ENCODE data around the gene PABPC3.

Gene PABPC3

DNA sequence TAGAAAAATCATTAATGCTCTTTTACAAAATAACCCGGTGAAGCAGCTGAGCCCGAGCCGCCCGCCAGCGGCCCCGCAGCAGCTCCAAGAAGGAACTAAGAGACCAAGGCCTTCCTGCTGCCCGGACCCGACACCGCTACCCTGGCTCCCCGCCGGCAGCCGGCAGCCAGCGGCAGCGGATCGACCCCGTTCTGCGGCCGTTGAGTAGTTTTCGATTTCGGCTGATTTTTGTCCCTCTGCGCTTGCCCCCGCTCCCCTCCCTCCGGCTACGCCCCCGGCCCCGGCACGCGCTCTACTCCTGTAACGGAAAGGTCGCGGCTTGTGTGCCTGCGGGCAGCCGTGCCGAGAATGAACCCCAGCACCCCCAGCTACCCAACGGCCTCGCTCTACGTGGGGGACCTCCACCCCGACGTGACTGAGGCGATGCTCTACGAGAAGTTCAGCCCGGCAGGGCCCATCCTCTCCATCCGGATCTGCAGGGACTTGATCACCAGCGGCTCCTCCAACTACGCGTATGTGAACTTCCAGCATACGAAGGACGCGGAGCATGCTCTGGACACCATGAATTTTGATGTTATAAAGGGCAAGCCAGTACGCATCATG, at the start of gene PABPC3:
Gene PABPC3 (plus strand): TSS at position 286 of the 603 bp plus-strand sequence. CDS start 63 bp downstream, at position 349.
- DNase-seq = no peak

DNA sequence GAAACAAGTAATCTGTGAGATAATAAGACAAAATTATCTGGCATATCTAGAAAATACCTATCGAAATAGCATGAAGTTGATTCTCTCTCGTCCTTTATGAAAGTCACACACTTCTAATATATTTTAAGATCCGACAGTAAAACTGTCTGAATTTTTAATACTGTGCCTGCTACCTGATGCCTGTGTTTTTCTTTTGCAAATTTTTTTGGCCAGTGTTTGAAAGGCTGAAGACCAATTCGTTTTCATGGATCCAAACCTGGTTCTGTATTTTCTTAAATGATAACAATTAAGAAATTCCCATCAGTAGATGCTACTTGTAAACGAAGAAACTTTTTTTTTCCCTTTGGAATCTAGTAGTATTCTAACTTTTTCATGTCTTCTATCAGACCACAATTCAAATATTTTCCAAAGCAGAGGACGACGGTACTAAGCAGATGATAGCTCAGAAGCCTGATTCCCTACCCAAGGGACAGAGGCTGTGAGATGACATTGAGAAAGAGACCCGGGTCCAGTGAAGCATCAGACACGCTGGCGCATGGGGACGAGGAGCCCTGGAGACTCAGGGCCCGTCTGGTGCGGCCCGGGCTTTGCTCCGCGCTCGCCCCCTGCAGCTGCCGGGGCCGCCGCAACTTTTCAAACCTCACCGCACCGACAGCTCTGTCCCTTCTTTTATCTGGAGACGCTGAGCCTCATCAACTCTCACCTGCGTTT, 49.5 kb upstream of the PABPC3 start:
- peak; percentile 16 for DNase-seq

DNA sequence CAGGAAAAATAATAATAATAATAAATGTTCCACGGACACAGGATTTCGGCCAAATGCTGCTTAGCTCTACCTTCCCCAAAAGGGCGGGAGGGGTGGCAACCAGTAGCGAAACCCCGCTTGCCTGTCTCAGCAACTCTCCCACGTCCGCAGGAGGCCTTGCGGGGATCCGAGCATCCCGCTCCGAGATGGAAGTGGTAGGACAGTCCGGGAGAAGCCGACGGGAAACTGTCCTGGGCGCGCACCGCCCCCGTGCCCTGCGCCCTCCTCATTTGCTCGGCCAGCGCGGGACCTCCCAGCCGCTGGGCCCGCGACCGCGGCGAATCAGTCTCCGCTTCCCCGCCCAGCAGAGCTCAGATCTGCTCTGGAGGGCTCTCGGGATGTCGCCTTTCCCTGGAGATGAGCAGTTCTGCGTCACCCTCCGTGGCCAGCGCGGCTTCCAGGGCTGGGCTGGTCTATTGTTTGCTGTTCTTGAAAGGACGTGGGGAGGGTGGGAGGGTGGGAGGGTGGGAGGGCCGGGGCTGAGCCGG, 48.9 kb upstream of the PABPC3 start:
- peak; percentile 23 for DNase-seq

DNA sequence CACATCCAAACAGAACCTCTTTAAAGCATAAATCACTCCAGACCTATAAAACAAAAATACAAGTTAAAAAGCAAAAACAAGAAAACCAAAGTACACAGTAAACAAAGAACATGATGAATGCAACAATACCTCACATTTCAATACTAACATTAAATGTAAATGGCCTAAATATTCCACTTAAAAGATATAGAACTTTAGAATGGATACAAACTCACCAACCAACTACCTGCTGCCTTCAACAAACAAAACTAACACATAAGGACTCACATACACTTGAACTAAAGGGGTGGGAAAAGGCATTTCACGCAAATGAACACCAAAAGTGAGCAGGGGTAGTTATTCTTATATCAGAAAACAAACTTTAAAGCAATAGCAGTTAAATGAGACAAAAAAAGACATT, 44.9 kb upstream of the PABPC3 start:
- DNase-seq = no peak

DNA sequence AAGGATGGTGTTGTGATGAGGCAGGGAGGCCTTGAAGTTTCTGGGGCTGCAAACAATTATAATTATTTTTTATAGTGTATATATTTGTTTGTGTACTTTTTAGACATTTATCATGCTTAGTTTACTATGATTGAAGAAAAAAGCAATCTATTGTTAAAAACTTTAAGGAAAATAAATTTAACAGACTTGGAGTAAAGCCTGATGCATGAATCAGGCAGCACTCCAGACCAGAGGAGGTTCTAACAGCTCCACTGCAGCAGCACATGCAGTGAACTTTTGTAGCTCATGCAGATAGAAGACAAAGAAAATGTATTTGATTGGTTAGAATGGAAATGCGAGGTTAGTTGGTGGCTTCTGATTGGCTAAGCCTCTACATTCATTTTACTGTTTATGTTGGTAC, 36.8 kb upstream of the PABPC3 start:
- DNase-seq = no peak

DNA sequence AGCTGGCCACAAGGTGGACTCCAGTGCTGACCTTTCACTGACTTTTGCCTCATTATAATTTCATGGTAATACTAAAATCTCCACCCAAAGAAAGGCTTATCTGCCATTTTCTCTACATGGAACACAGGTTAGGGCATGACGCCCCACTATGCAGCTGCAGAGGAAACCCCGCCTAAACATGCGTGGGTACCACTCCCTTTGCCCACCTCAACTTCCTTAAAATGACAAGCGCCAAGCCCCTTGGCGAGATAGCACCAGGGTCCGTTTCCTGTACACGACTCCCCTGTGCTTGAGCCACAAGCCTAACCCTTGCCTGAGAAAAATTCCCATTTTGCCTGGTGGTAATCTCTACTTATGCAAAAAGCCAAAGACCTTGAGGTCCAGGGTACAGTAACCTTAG, 36.0 kb upstream of the PABPC3 start:
- DNase-seq = no peak

DNA sequence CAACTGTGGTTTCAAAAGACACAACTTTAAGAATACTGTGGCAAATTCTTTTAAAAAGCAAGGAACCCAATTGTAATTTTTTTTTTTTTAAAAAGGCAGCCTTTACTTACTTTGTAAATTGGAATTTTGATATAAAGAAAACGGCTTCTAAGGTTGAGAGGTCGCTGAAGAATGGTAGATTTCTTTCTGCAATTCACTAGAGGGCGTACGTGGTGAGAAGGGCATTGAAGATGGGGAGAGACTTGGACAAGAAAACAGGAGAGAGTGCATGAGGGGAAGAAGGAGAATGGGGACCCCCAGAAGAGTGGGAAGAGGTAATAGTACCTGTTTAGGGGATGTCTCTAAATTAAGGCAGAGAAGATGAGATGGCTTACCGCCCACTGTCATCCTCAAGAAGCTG, 33.5 kb upstream of the PABPC3 start:
- DNase-seq = no peak

DNA sequence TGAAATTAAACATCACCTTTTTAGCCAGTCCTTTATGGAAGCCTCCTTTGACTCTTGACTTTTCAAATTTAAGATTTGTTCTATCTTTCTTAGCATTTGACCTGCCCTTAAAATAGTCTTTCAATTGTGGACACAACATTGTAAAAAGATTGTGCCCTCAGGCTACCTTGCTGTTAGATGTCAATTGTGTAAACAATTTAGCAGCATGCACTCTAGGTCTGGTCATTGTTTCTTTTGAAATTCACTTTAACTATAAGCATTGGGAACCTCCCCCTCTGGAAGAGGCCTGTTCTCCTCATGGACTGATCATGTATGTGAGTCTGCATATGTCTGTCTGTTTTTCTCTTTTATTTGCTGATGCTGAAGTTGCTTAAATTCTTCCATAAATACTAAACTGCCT, 31.5 kb upstream of the PABPC3 start:
- DNase-seq = no peak

DNA sequence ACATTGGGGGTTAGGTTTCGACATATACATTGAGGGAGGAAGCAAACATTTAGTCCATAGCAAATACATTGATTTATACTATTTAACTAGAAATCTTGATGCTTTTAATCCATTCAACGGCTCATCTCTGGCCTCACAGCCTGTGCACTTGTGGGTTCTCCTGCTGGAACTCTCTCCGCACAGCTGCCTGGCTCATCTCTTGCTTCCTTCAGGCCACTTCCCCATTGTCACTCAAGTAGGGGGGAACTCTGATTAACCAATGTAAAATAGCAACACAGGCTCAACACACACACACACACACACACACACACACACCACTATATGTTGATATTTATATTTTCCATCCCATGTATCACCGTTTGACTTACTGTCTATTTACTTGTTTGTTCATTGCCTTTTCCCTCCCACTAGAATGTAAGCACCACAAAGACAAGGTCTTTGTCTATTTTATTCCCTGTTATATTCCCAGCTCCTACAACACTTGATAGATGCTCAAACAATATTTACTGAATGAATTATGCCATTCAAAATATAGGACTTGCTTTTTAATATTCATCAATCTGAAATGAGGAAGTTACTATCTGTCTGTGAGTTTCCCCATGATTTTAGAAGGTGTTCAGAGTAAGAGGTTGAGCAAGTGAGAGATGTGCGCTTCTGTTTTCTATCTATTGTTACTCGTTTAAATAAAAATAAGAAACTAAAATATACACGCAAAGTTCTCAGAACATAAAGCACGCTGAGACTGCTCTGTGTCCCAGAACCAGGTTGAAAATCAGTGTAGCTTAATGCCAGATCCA, 29.8 kb upstream of the PABPC3 start:
- no peak for DNase-seq

DNA sequence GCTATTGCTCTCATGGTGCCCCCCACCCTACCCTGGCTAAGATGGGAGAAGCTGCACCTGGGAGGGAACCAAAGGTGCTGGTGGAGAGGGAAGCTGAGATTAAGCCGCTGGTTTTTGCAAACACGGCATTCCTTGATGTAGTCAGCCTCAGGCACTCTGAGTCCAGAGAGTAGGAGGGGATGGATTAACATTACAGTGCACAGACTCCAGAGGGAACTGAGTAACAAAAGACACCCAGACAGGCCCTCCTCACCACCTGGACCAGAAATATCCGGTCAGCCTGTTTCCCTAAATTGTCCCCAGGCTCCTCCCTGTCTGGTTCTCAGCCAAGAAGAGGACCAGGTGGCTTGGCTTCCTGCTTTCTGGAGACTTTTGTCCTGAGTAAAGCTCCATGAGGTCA, 28.9 kb upstream of the PABPC3 start:
- DNase-seq = no peak

DNA sequence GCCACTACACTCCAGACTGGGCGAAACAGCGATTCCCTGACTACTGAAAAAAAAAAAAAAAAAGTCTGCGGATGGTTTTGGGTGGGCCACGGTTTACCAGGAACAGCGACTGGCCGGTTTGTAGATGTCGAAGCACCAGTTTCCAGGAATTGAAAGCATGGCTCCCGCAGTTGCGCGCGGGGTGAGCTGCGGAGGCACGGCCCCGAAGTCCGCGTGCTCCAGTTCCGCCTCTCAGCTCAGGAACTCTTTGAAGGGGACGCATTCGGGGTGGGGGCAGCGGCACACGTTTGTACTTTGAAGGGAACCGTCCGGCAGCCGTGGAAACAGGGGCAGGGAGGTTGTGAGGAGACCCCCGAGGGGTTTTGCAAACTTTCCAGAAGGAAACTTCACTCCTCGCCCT, 27.1 kb upstream of the PABPC3 start:
- DNase-seq = no peak

DNA sequence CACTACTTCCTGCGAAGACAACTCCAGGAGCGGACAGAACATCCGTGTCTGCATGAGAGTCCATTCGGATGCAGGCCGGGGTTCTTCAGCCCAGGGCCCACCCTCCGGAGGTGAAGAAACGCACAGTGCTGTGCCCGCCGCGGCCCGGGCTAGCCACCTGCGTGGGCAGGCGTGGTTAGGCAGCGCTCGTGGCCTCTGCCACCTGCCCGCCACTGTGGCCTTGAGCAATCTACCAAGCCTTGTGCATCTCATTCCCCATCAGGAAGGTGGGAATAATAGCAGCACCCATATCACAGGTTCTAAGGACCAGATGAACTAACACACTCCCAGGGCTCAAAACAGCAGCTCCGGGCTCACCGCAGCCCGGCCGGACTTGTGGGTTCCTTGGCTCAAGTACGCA, 26.7 kb upstream of the PABPC3 start:
- no peak for DNase-seq

DNA sequence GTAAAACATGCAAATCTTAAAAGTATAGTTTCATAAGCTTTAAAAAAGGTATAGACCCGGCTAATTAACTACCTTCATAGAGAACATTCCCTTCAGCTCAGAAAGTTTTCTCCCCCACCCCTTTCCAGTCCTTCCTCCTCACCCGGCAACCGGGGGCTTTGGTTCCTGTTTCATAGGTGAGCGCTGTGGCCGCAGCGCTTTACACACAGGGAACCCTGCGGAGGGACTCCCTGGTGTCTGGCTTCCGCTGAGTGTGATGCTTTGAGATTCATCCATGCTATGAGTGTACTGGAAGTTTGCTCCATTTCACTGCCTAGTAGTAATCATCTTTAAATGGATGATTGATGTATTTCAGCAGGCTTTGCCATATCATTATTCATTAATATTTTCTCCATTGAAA, 26.0 kb upstream of the PABPC3 start:
- DNase-seq = no peak

DNA sequence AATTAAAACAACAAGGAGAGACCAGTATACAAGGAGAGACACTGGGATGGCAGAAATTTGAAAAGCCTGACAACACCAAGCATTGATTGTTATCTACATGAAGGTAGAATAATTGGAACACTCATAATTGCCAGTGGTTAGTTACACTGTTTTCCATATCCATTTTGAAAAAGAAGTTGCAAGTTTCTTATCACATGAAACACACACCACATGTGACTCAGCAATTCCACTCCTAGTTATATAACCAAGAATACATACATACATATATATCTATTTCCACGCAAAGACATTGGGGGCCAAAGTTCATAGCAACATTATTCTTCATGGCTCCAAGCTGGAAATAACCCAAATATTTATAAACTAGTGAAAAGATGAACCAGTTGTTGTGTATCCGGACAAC, 15.2 kb upstream of the PABPC3 start:
- DNase-seq = no peak

DNA sequence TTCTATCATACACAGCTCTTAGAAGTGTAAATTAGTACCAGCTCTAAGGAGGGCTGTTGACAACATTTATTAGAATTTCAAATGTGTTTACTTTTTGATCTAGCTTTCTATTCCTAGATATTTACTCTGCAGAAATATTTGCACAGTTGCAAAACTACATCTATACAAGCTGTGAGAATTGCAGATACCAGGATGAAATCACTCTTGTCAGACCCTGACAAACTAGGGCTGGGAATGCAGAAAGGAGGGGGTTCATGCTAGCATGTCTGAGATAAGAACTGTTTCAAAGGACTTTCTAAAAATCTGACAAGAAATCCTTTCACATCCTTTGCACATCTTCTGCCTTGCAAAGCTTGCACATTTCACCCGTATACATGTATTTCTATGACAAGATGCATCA, 11.8 kb upstream of the PABPC3 start:
- DNase-seq = no peak

DNA sequence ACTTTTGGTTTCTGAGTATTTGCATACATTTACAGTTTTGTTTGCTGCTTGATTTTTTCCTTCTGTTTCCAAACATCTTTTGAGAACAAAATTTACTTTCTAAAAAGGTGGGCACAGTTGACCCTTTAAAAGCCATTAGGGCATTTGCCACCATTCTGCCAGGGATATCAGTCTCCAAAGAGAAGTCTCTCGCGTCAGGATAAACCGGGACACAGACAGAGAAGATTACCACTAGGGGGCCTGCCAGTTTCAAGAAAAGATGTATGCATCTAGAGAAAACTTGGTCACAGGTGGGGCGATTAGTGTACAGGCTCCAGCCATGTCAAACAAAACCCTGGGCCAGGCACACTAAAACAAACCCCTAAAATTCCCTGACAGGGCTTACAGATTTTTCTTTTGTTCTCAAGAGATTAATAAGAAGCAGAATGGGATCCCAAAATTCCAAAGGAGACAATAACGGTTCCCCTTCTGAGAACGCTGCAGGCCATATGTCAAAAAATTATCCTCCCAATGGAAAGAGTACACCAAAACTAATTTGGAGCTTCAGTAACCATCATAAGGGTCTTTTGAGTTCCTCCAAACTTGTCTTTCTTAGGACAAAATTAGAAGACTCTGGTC, 10.7 kb upstream of the PABPC3 start:
- DNase-seq = peak; percentile 2

DNA sequence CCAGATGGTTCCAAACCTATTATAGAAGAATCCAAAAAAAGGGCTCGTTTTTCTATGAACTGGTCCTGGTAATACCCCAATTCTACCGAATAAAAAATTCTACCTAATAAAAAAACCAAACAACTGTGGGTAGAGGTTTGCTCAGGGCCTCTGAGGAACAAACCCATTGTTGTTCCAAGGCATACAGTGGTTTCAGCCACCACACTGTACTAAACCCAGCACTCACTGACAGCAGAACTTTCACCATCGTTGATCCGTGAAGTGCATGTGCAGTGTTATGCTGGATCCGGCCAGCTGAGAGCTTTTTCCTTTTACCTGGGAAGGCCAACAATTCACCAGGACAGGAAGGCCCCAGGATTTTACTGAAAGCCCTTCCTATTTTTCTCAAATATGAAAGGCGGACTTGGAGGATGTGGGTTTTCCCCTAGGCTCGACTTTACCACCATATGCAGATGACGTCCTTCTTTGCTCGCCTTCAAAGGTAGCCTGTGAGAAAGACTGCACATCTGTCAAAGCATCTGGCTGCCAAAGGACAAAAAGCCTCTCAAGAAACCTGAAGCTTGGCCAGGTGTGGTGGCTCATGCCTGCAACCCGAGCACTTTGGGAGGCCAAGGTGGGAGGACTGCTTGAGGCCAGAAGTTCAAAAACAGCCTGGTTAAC, 7.2 kb upstream of the PABPC3 start:
- DNase-seq = no peak

DNA sequence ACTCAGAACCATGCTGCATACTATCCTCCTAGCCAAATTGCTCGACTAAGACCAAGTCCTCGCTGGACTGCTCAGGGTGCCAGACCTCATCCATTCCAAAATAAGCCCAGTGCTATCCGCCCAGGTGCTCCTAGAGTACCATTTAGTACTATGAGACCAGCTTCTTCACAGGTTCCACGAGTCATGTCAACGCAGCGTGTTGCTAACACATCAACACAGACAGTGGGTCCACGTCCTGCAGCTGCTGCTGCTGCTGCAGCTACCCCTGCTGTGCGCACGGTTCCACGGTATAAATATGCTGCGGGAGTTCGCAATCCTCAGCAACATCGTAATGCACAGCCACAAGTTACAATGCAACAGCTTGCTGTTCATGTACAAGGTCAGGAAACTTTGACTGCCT, 1.5 kb downstream of the PABPC3 start:
- no peak for DNase-seq

DNA sequence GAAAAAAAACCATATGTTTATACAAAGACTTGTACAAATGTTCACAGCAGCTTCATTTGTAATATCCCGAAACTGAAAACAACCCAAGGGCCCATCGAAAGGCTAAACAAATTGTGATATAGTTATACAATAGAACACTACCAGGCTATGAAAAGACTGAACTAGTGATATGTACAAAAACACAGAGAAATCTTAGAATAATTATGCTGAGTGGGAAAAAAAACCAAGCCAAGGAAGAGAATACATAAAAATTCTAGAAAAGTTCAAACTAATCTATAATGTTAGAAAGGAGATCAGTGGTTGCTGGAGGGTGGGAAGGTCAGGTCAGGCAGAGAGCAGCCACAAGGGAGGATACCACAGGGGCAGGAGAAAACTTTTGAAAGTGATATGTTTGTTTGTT, 7.8 kb downstream of the PABPC3 start:
- no peak for DNase-seq

DNA sequence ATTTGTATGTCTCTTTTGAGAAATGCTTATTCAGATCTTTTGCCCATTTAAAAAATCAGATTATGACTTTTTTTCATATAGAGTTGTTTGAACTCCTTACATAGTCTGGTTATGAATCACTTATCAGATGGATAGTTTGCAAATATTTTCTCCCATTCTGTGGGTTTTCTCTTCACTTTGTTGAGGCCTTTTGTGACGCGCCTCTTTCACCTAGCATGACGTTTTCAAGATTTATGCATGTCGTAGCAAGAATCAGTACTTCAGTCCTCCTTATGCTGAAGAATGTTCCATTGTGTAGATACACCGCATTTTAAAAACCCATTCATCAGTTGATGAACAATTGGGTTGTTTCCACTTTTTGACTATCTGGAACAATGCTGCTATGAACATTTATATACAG, 13.4 kb downstream of the PABPC3 start:
- no peak for DNase-seq

DNA sequence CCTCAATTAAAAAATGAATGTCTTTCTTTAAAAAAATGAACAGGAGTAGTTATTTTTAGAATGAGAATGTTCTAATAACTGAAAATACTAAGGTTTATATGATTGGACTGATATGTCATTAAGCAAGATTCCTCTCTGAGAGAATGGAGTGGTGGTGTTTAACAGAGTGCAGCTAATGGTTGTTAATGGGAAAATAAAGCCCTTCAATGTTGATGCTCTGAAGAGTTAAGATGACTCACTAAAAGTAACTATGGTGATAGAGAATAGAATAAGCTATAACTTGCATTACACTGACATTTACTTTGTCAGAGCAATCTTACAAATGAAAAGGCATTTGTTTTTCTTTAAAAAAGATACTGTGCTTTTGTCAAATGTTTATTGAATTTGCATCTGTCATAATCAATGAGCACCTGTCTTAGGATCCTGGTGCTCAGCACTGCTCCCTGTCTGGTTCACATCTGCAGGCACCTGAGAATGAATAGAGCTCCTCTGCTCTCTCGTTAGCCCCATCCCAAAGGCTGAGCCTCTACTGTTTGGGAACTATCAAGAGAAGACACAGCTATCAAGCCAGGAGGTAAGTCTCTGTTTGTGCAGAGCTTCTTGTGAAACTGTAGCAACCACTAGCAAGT, 15.1 kb downstream of the PABPC3 start:
- DNase-seq = no peak

DNA sequence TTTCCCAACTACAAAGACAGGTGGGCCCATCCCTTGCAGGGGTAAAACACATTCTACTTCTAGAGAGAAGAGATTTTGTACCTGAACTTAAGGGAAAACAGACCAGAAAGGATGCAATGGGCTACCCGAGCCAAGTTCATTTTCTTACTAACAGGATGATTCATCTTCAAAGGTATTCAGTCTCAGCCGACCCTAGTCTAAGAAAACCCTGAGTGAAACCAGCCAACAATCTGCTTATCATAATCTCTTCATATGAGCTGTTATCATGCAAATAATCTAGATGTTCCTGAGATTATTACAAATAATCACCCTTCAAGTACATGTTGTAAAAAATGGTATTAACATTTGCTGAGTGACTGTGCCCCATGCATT, 15.6 kb downstream of the PABPC3 start:
- no peak for DNase-seq

All from NCI-H2171 treated with DMSO at 0.1 percent for 48 hours (cell line).